Spleen (tissue), 11 donors: ENCODE measurements around the gene NDUFB10. TPM values are rescaled to one million over a fixed set of nuclear protein-coding genes. Genes with fewer than 3 reads are reported as not detected.

Experiments
- DNase-seq: peaks from one replicate; pipeline ENCODE4 v3.0.0-alpha.2; 2020
- H3K27ac ChIP-seq, 8 donors: fragments of 200-600 bp; sonication (generic) in 7 of 8; 1 replicate in 4 of 8; 2 replicates in 4 of 8; pipeline versions ENCODE4 v1.5.0 to v1.8.0; 2016 to 2021; ENCODE audit warnings: inconsistent platforms in 4 of 8, mild to moderate bottlenecking in 4 of 8, moderate library complexity in 1 of 8
- H3K27me3 ChIP-seq, 7 donors: fragments of 200-600 bp; sonication (generic) in 6 of 7; replicated peaks in 1 of 7; 1 replicate in 4 of 7; 2 replicates in 3 of 7; pipeline versions ENCODE4 v1.5.0 to v1.8.0; 2016 to 2021; ENCODE audit warnings: inconsistent platforms in 3 of 7, mild to moderate bottlenecking in 1 of 7
- H3K36me3 ChIP-seq, 6 donors: fragments of 200-600 bp; sonication (generic) in 5 of 6; 1 replicate in 4 of 6; 2 replicates in 2 of 6; pipeline versions ENCODE4 v1.5.0 to v1.8.0; 2016 to 2021; ENCODE audit warnings: inconsistent platforms in 2 of 6
- H3K4me1 ChIP-seq, 6 donors: fragments of 200-600 bp; sonication (generic) in 5 of 6; 1 replicate in 3 of 6; 2 replicates in 3 of 6; pipeline versions ENCODE4 v1.5.0 to v1.8.0; 2016 to 2021; ENCODE audit warnings: inconsistent platforms in 3 of 6
- H3K4me3 ChIP-seq, 8 donors: fragments of 200-600 bp; sonication (generic) in 7 of 8; 1 replicate in 4 of 8; 2 replicates in 4 of 8; pipeline versions ENCODE4 v1.5.0 to v1.8.0; 2016 to 2021; ENCODE audit warnings: inconsistent platforms in 4 of 8, mild to moderate bottlenecking in 4 of 8, moderate library complexity in 2 of 8
- H3K9me3 ChIP-seq, 8 donors: fragments of 200-600 bp; sonication (generic) in 7 of 8; 1 replicate in 4 of 8; 2 replicates in 4 of 8; pipeline versions ENCODE4 v1.5.0 to v1.8.0; 2016 to 2021; ENCODE audit warnings: inconsistent platforms in 4 of 8
- POLR2A ChIP-seq, 3 donors: fragments of 450-650 bp; IDR thresholded peaks; one replicate each; pipeline ENCODE4 v1.5.1; 2017; ENCODE audit warnings: antibody characterized with exemption in 3 of 3, mild to moderate bottlenecking in 1 of 3
- POLR2AphosphoS5 ChIP-seq, 3 donors: sonication (generic); formaldehyde crosslinking; IDR thresholded peaks; one replicate each; pipeline ENCODE4 v1.5.1; 2017; ENCODE audit warnings: antibody characterized with exemption in 3 of 3
- WGBS, 5 donors: extraction: QIAGEN DNeasy Blood & Tissue Kit in 3 of 5; methylation state at CpG; one replicate each; pipeline versions ENCODE4 v1.1.5 to v1.1.7; 2013 to 2018; 5-methylcytosine and 5-hydroxymethylcytosine counted together
- intact Hi-C: fragments of 100-400 bp; cut with DNase I; formaldehyde crosslinking; loops from one replicate; pipeline ENCODE4 v1.15.0; 2023; ENCODE audit warnings: low total_unique reads
- polyA plus RNA-seq, 3 donors: library from polyadenylated mRNA; stranded (reverse); fragments of 200-250 nt; gene quantifications; one replicate each; pipeline ENCODE4 v1.2.1, GENCODE V29; 2013
- total RNA-seq, 7 donors: library from RNA; depleted of rRNA in 3 of 7; stranded (reverse); fragments of >200 nt in 3 of 7; fragmentation: NEBNext Ultra II Directional in 4 of 7; extraction: Animal tissue kit (Norgen Biotek cat#: 25700) in 4 of 7; gene quantifications; one replicate each; pipeline versions ENCODE4 v1.1.0 to v1.2.1, GENCODE V29; 2016 to 2021
- TF ChIP-seq, protein P1 (sequence below), 11 experiments: fragments of 200-600 bp in 7 of 11; fragments of 450-650 bp in 4 of 11; sonication (generic) in 4 of 11; IDR thresholded peaks in 8 of 11; conservative IDR thresholded peaks in 3 of 11; 1 replicate in 7 of 11; 2 replicates in 4 of 11; pipeline versions ENCODE4 v1.4.0 to v1.8.0; 2016 to 2021; ENCODE audit warnings: antibody characterized with exemption in 11 of 11, inconsistent platforms in 4 of 11, mild to moderate bottlenecking in 1 of 11
- donor health status: healthy with polysubstance abuse.
- donor health status: DM: no; HTN: no; CAD: no; lungs with moderate emphysema.
- donor health status: DM: no; HTN: no; CAD: no.
- donor health status: Bipolar disorder and iron deficiency.
- donor health status: healthy.
- donor health status: DM: no; HTN: no; CAD: no.
- donor health status: DM: yes; HTN: yes; CAD: no.

Gene NDUFB10
- total and polyA plus RNA-seq, 10 donors = 69.3 to 225 (median 137) TPM

GRCh38 chr16:2001456-2002355, 42.4 kb downstream of the NDUFB10 start:
- TF ChIP-seq POLR2AphosphoS5 (IDR thresholded peaks at IDR 0.05) (peak in 1 of 3 donors; percentile 36), POLR2A (IDR thresholded peaks at IDR 0.05) (no peak)
- WGBS, 5 donors = 95 to 97% (median 95%) methylated on average over 25 to 53 of the region's 53 CpGs
- H3K27me3 ChIP-seq = no peaks in the 10 kb centered on the region
- intact Hi-C loops = no loop called here
- peaks cover 30 to 53% (median 36%) of the 10 kb centered on the region in 6 donors for H3K4me1 ChIP-seq
- peaks cover 5 to 79% (median 68%) of the 10 kb centered on the region in 6 donors for H3K36me3 ChIP-seq
- H3K9me3 ChIP-seq = no peaks in the 10 kb centered on the region
- H3K27ac ChIP-seq = no peak overlapping the region
- peak; percentile 72 for DNase-seq
- no peak overlapping the region for H3K4me3 ChIP-seq

- Histone ChIP-seq H3K4me3 (no peak overlapping the region), H3K27me3 (no peaks in the 10 kb centered on the region), H3K9me3 (no peaks in the 10 kb centered on the region), H3K4me1 (peaks cover 36 to 62% (median 45%) of the 10 kb centered on the region in 6 donors), H3K27ac (no peak overlapping the region), H3K36me3 (peaks cover 5 to 74% (median 59%) of the 10 kb centered on the region in 6 donors)
- DNase-seq = peak; percentile 79
- WGBS, 5 donors = 94 to 98% (median 95%) methylated on average over 31 to 47 of the region's 47 CpGs
- intact Hi-C loops = no loop called here
- TF ChIP-seq POLR2AphosphoS5 (IDR thresholded peaks at IDR 0.05) = no peak
- TF ChIP-seq POLR2A (IDR thresholded peaks at IDR 0.05) = no peak
- TF ChIP-seq, protein P1, sequence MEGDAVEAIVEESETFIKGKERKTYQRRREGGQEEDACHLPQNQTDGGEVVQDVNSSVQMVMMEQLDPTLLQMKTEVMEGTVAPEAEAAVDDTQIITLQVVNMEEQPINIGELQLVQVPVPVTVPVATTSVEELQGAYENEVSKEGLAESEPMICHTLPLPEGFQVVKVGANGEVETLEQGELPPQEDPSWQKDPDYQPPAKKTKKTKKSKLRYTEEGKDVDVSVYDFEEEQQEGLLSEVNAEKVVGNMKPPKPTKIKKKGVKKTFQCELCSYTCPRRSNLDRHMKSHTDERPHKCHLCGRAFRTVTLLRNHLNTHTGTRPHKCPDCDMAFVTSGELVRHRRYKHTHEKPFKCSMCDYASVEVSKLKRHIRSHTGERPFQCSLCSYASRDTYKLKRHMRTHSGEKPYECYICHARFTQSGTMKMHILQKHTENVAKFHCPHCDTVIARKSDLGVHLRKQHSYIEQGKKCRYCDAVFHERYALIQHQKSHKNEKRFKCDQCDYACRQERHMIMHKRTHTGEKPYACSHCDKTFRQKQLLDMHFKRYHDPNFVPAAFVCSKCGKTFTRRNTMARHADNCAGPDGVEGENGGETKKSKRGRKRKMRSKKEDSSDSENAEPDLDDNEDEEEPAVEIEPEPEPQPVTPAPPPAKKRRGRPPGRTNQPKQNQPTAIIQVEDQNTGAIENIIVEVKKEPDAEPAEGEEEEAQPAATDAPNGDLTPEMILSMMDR (IDR thresholded peaks at IDR 0.05 in 8 of 11, conservative IDR thresholded peaks at IDR 0.05 in 3 of 11) = no peak
These were observed 43.3 kb downstream of the NDUFB10 start for GRCh38 chr16:2002406-2003230.

GRCh38 chr16:2003231-2003826, 44.0 kb downstream of the NDUFB10 start:
- TF ChIP-seq POLR2AphosphoS5 (IDR thresholded peaks at IDR 0.05) = no peak
- TF ChIP-seq POLR2A (IDR thresholded peaks at IDR 0.05) = no peak
- TF ChIP-seq, protein P1 (IDR thresholded peaks at IDR 0.05 in 8 of 11, conservative IDR thresholded peaks at IDR 0.05 in 3 of 11) = no peak
- peak overlapping the region in 1 of 8 donors; percentile 2 for H3K27ac ChIP-seq
- H3K9me3 ChIP-seq = no peaks in the 10 kb centered on the region
- peak; percentile 68 for DNase-seq
- WGBS, 5 donors = 82 to 96% (median 84%) methylated on average over 4 to 8 of the region's 8 CpGs
- no peaks in the 10 kb centered on the region for H3K27me3 ChIP-seq
- intact Hi-C loops = no loop called here
- peaks cover 5 to 72% (median 52%) of the 10 kb centered on the region in 6 donors for H3K36me3 ChIP-seq
- H3K4me1 ChIP-seq = peaks cover 41 to 69% (median 52%) of the 10 kb centered on the region in 6 donors
- no peak overlapping the region for H3K4me3 ChIP-seq
